ENCODE data around the gene TMCO4.

DNA sequence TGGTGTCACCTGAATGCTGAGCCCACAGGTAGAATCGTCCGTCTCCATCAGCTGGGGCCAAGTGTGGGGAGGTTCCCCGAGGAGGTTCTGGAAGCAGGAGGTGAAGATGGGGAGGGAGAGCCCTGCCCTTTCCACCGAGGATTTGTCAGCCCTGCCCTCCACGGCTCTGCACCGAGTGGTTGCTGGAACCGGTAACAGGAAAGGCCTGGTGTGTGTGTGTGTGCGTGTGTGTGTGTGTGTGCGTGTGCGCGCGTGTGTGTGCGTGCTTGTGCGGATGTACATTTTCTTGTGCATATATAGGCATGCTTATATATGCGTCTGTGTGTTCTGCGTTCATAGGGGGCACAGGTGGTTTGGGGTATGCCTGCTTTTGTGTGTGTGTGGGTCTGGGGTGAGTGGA, 152.1 kb downstream of the TMCO4 start:
- TF ChIP-seq CTCF (IDR thresholded peaks at IDR 0.05) (no peak), EZH2 (IDR thresholded peaks at IDR 0.05; ENCODE audit: borderline replicate concordance, insufficient read depth, low read depth, low read length, poor library complexity, severe bottlenecking) (no peak)

All from B cell (primary cell).